ENCODE results near the gene NXN.
A peak's percentile ranks its signal among the peaks of the same experiment; 100 is the strongest.
"Not testable (repeated sequence)": the region's sequence is repeated elsewhere in the genome, so short reads cannot be mapped to it uniquely, and the experiment has no call there.

The NXN gene

DNA sequence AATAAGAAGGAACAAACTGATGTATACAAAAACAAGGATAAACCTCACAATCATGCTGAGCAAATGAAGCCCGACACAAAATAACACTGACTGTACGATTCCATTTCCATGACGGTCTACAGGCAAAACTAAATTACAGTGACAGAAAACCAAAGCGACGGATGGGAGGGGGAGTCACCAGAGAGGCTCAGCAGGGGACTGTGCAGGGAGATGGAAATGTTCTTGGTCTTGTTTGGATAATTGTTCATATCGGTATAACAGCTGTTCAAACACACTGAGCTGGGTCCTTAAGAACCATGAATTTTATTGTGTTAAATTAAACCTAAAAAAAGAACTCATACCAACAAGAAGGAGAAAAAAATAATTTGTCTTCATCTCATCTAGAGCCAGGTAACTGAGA is 97.8 kb downstream of the NXN start:
- peak; percentile 44 for DNase-seq

DNA sequence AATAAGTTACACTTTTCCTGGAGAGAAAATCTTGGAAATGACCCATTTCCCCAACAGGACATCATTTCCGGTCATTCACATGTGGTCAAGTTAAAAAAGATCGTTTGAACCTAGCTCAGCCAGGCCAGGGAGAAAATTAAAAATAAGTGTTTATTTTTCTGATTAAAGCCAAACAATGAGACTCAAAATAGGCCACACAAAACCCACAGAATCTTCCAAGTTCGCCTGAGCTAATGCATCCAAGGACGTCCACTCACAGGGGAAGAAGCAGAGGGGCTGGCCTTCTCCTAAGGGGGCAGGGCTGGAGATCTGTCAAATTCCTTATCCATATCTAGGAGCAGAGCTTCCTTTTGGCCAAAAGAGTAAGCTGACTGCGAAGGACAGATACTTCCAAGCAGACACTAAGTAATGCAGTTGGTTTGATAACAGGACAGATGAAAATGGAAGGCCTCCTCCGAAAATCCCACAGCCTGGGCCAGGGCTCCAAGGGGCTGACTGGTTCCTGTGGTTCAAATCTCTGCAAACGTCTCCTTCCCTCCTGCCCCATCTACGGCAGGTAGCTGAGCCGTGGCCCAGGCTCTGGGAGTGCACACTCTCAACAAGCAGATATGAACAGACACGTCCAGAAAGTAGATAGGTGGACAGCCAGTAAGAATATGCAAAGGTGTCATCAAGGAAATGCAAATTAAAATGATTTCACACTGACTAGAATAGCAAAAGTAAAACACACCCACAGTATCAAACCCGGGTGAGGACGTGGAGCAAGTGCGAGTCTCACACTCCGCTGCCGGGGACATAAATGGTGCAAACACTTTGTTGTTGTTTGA is 98.9 kb downstream of the NXN start:
- no peak for DNase-seq

DNA sequence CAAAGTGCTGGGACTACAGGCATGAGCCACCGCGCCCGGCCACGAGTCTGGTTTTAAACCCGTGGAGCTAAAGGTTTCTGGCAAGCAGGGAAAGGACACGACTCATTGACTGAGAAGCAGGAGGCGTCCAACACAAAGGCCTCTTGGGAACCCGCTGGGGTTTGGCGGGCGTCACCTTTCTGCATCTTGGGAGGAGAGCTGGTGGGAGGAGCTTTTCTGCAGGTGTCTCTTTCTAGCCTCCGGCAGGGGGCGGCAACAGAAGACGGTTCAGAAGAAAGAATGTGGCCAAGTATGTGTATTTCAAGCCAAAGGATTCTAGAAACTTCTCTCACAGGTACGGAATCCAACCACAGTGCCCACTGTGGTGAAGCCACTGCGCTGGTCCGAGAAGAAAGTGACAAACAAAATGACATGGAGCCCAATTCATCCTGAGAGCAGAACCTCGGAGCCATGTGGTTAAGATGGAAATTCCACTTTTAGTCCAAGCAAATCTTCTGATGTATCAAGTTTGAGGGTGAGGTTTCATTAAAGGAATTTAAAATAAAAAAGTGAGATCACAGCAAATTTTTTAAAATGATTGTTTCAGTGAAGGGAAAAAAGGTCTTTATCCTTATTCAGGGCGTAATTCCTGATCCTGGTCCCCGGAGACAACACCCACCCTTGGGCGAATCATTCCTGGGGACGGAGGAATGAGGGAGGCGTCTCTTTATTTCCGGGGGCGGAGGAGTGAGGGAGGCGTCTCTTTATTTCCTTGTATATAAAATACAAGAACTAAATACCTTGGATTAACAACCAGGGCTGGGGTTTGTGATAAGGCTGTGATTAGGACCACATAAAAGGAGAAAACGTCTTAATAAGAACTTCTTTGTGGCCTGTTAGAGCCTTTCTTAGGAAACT is 99.8 kb downstream of the NXN start:
- DNase-seq, result no peak

DNA sequence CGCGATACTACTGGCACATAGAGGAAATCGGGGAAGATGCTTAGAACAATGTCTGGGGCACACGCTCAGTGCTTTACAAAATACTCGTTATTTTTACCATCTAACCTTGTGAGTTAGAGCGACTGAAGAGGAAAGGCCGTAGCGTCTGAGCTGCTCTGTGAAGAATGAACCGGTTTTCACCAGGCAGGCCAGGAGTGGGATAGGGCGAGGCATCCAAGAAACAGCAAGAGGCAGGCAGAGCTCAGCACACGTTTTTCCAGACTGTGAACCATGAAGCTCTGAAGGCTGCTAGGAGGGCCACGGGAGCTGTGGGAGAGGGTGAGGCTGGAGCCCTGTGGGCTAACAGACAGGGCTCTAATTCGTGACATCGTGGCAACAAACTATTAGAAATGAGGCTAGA is 101.9 kb downstream of the NXN start:
- DNase-seq, result no peak

DNA sequence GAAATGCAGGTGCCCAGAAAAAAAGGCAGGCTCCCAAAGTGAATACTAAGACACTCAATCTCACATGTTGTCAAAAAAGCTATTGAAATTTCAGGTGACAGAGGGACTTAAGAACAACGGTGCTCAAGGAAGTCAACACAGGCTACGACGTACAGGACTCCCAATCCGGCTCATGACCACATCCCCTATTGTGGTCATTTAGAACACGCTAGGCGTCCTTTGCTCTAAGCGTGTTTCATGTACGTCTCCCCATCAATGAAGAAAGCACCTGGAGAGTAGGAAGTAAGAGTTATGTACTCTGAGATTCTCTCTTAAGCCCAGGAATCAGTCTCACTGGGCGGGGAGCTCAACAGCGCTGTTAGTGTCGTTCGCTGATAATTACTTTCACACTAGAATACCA is 103.3 kb downstream of the NXN start:
- no peak for DNase-seq

DNA sequence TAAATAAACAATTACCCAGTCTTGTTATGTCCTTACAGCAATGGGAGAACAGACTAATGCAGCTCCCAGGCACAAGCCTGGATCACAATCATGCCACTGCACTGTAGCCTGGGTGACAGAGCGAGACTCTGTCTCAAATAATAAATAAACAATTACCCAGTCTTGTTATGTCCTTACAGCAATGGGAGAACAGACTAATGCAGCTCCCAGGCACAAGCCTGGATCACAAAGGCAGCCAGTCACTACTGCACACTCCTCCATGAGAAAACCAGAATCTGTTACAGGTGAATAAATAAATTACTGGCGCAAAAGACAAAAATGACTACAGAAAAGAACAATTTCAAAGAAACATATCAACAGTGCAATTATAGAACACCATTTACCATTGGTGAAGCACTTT is 105.0 kb downstream of the NXN start:
- not testable (repeated sequence) for DNase-seq

DNA sequence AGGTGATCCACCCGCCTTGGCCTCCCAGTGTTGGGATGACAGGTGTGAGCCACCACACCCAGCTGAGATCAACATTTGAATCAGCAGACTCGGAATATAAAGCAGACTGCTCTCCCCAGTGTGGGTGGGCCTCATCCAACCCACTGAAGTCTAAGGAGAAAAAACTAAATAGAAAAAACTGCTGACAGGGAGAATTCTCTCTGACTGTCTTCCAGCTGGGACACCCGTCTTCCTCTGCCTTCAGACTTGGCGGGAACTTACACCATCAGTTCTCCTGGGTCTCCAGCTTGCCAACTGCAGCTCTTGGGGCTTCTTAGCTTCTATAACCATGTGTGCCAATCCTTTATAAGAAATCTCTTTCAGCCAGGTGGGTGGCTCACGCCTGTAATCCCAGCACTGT is 106.7 kb downstream of the NXN start:
- no peak for DNase-seq

DNA sequence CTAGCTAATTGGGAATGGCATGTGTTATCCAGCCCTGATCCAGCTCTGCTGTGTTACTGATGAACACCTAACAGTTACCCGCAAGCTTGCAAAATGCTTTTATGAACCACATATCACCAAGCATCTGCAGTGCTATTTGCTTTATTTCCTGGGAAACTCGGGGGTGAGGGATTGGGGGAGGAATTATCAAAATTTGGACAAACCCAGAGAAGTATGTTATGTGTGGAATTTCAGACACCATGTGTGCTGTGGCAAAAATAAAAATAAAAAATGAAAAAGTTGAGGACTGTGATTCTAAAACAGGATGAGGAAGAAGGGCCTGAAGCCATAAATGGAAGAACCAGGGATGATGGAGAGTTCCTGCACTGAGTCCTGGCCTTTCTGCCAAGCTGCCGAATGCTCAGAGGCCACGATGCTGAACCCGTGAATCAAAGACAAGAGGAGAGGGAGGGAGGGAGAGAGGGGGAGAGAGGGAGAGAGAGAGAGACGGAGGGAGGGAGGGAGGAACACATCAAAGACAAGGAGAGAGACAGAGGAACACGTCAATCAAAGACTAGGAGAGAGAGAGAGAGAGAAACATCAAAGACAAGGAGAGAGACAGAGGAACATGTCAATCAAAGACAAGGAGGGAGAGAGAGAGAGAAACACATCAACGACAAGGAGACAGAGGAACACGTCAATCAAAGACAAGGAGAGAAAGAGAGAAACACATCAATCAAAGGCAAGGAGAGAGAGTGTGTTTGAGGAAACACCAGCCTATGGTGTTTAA is 107.6 kb downstream of the NXN start:
- no peak for DNase-seq

DNA sequence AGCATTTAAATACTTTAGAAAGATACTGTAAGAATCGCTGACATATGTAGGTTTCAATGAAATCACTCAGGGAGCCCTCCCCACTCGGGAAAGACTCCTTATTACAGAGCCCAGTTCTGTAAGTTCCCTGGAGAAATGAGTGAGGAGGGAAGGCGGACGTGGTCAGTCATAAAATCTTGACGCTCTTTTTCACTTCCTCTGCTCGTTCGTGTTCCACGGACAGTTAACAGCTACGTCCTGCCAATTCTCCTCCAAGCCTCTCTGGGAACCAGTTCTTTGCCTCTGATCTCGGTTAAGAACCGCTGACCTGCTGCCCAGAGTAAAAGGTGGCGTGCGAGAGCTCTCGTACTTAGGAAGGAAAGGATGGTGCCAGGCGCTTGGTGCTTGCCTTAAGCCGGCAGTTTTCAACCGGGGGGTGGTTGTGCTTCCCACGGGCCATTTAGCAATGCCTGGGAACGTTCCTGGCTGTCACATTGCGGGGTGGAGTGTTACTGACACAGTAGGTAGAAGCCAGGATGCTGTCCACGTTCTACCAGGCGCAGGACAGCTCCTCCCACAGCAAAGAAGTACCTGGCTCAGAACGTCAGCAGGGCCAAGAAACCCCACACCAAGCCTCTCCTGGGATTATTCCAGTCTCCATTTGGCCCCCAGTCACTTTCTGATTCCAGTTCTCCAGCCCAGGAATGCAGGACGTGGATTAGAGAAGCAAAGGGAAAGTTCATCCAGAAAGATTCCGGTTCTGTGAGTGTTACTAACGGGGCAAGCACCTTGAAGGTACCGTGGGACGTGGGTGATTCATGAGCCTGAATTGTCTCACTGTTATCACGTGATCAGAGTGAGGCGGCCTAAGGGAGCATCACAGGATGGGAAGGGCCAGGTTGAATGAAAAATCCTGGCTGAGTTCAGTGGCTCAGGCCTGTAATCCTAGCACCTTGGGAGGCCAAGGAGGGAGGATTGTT is 109.7 kb downstream of the NXN start:
- DNase-seq, result no peak

DNA sequence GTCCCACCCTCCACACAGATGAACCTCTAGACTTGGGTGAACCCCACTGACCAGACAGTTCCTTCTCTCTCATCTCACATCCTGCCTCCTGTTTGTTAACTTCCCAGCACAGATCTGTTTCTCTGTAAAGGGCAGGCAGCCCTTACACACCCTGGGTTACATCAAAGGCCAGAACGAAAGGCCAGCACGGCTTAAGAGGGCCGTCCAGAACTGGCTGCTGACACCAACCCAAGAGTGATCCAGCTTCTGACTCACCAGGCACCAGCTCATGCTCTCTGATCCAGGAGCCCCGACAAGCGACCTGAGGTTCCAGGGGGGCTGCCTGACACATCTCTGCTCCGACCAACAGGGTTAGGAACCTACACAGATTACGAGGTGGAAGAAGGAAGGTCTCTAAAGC is 110.5 kb downstream of the NXN start:
- no peak for DNase-seq

DNA sequence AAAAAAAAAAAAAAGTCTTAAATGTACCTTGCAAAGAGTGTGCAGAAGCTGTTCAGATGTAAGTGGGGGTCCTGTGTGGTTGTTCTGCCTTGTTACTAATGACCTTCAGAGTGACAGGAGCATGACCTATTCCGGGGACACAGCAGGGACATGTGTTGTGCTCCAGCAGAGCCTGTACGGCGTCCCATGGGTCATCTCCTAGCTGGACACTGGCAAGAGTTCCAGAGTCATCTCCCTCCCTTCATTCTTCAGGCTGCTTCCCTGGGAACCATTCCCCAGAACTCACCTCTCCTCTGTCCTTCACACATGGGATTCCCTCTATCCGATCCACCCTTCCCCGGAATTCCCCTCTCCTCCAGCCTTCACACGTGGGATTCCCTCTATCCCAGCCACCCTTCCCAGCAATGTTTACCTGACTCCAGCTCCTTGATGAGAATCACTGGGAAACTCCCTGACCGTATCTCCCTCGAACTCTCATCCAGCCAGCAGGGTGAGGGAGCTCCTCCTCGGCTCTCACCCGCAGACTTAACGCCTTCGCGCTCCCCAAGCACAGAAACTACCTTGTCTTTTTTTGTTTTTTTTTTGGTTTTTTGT is 111.6 kb downstream of the NXN start:
- no peak for DNase-seq

DNA sequence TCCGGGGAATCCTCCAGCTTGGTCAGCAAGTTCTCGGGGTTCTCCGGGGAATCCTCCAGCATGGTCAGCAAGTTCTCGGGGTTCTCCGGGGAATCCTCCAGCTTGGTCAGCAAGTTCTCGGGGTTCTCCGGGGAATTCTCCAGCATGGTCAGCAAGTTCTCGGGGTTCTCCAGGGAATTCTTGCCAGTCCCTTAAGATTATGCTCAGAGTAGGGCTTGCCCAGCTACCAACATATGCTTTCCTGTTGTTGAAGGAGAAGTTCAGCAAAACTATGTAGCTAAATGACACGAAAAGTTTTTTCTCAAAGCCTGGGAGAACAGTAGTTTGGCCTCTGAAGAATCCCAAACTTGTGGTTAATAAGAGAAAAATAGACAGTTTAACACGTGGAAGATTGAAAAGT is 112.3 kb downstream of the NXN start:
- DNase-seq, result not testable (repeated sequence)

DNA sequence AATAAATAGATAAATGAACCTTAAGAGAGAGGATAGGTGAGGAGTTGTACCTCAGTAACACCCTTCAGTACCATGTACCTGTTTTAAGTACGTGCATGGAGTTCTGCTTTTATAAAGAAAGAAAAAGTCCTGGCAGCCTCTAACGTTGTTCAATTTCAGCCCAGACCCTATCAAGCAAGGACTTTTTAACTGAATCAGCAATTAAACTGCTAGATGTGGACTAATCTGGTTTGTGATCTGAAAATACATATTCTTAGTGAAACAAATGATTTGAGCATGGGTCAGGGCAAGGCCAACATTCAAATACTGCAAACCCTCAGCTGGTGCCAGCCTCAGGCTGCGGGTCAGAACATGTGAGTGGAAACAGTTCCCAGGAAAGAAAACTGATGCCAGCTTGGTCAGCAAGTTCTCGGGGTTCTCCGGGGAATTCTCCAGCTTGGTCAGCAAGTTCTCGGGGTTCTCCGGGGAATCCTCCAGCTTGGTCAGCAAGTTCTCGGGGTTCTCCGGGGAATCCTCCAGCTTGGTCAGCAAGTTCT is 112.9 kb downstream of the NXN start:
- DNase-seq, result no peak

DNA sequence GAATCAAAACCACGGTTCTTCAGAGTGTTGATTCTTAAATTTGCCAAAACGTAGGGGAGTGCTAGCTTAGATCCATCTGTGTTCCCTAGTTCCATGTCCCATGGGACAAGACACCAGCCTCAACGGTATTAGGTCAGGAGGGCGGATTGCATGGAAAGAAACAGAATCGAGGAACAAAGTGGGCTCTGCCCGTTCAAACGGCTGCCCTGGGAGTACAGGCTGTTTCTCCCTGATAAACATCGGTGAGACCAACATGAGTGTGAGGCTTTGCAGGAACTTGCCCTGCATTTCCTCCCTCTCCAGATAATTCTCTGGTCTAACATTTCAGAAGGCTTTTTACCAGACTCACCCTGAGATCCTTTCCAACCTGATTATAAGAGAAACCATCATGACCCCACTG is 115.3 kb downstream of the NXN start:
- DNase-seq, result no peak

DNA sequence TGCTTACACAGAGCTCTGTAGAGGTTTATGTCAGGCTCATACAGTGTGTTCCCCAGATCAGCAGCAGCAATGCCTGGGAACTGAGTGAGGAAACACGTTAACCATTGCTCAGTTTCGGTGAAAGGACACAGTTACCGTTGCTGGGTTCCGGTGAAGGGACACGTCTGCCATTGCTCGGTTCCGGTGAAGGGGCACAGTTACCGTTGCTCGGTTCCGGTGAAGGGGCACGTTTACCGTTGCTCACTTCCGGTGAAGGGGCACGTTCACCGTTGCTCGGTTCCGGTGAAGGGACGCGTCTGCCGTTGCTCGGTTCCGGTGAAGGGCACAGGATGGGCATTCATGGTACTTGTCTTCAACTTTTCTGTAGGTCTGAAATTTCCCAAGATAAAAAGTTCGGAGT is 115.7 kb downstream of the NXN start:
- DNase-seq, result no peak

DNA sequence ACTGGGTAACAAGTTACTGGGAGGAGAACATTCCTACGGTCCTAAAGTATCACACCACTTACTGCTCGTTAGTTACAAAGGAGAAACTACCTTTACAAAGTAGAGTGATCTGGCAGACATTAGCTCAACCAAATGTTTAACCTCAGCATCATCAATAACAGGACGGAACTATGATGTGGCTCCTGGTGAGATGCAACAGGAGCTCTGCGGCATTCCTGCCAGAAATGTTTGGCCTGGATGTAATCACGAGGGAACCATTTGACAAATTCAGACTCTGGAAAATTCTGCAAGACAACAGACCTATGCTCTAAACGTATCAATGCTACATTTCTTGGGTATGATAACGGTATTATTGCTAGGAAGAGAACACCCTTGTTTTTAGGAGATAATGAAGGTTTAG is 117.0 kb downstream of the NXN start:
- no peak for DNase-seq

DNA sequence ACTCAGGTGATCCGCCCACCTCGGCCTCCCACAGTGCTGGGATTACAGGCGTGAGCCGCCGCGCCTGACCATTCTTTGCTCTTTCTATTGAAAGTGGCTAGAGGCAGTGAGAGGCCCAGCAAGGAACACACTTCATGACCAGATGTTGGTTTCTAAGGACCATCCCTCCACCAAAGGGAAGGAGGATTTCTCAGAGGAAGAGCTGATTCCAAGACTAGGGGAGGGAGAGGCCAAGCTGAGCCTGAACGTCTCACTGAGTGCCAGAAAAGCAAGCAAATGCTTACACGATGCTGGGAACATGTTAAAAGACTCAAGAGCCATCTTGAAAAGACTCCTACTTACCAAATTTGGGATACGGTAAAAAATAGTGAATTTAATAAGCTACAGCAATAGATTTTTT is 118.2 kb downstream of the NXN start:
- no peak for DNase-seq

DNA sequence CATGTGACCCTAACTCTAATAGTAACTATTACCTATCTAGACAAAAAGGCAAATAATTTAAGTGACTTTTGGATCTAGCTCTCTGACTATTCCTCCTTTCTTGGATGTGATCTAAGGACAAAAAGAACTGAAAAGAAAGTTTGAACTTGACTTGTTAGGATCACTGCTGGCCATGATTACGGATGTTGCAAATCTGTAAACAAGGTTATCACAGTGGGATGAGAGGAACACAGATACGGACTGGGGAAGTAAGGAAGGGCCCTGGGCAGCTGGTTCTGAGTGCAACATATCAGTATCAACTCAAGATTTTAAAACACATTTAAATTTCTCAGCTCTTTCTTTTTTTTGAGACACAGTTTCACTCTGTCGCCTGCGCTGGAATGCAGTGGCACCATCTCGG is 118.8 kb downstream of the NXN start:
- DNase-seq, result no peak

DNA sequence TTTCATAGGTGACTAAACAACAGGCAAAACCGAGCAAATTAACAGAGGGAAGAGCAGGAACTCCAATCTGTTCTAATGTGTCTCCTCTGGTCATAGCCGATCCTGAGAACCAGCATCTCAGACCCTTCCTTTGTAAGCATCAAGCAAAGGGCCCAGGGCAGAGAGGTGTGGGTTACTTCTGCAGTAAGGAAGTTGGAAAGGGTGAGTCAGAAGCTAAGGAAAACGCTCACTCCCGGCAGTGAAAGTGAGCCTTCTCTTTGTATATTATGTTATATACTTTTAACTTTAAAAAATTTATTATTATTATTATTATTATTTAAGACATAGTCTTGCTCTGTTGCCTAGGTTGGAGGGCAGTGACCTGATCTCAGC is 119.8 kb downstream of the NXN start:
- DNase-seq, result no peak

DNA sequence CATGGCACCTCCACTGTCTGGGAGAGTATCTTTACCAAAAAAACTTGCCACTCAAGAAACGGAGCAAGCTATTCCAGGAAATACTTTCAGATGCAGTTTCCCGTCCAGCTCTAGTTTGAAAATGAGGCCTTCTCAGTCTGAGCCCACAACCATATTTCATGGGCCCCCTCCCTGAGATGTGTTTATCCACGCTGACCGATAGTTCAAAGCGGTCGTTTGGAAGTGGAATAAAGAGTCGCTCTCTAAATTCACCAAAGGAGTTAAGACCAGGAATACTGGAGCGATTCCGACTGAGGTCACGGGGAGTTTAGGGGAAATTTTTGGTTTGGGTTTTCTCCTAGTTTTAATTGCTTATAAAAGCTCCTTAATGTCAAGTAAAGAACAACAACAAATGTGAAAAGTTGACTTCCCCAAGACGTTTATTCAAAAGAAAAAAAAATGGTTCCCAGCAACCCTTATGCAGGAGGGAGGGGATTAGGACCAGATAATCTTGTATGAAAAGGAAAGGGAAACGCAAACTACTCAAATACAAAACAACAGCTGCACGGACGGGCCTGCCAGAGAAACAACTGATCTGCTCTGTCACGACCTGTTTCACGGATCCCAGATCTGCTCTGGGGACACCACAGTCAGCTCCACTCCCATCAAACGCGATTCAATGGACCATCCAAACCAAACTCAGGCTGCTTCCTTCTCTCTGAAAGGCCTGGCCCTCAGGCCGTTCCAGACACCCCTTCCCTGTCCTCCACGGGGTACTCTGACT is 120.3 kb downstream of the NXN start:
- no peak for DNase-seq

DNA sequence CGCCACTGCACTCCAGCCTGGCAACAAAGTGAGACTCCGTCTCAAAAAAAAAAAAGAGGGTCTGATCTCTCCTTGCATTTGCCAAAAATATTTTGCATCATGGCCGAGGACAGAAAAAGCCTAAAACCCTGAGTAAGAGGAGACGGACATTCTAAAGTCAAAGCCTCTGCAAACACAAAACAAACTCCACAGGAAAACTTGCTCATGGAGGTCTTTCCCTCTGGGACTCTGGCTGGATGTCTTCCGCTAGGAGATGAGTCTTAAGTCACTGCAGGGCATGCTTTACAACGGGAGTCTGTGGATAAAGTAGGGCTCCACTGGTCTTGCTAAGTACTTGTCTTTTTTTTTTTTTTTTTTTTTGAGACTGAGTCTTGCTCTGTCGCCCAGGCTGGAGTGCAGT is 123.4 kb downstream of the NXN start:
- no peak for DNase-seq
